GM19467 (cell line): ENCODE results near the gene KLHL34.

ENCODE experiments used
- ATAC-seq: cut with Tn5 transposase; IDR thresholded peaks from one replicate; pipeline ENCODE4 v1.9.1; 2021; ENCODE audit warnings: mild to moderate bottlenecking, moderate library complexity; ENCODE audit not compliant: unreplicated experiment

Gene KLHL34

DNA sequence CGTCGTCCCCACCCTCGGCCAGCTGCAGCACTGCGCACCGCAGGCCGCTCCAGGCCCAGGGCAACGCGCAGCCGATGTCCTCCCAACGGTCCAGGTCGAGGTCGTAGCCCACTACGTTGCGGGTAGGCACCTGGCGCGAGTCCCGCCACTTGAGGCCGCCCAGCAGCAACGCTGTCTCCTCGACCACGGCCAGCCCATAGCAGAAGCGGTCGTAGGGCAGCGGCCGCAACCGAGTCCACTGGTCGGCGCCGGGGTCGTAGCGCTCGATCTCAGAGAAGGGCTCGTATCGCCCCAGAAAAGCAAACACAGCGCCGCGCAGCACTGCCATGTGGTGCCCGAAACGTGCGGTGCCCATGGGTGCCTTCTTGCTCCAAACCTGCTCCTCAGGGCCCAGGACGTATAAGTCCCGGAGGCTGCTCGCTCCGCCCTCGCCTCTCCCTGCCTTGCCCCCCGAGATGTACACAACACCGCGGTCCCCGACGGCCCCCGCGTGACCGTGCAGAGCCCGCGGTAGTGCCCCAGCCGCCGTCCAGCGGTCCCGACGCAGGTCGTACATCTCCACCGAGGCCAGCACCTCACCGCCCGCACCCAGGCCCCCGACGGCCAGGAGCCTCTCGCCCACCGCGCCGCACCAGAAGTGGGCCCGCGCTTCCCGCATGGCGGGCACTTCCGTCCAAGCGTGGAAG is 2.1 kb downstream of the KLHL34 start:
- ATAC-seq = no peak

DNA sequence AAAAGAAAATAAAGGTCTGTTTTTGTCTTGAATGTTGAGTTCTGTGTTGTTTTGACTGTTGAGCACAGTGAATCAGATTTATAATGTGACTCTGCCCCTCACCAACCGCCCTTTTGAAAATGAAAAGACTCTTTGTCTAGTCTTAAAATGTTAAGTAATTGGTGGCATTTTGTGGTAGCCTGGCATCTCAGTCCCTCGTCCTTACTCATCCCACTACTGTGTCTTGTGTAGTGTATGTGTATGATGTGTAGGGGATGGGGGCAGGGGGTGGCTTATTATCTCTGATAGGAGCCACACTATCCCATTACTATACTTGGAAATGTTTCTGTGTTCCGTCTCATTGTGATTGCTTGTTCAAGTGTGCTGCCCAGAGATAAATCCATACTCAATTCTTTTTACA is 12.2 kb downstream of the KLHL34 start:
- no peak for ATAC-seq

GRCh38 chrX:21645431-21645830 is 12.7 kb downstream of the KLHL34 start:
- ATAC-seq = no peak

DNA sequence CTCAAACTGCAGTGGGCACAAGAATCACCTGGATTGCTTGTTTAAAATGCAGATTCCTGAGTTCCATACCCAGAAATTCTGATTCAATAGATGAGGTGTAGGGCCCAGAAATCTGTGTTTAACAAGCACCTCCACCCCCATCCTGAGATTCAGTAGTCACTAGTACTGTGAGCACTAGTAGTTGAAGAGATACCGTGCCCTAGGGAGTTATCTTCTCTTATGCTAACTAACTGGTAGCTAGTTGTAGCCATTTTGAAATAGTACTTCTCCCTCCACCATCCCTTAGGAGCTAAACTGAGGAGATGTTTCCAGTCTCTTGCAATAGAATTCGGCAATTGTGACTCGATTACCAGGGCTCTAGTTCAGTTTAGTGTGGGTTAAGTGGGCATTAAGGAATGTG is 18.4 kb downstream of the KLHL34 start:
- no peak for ATAC-seq

DNA sequence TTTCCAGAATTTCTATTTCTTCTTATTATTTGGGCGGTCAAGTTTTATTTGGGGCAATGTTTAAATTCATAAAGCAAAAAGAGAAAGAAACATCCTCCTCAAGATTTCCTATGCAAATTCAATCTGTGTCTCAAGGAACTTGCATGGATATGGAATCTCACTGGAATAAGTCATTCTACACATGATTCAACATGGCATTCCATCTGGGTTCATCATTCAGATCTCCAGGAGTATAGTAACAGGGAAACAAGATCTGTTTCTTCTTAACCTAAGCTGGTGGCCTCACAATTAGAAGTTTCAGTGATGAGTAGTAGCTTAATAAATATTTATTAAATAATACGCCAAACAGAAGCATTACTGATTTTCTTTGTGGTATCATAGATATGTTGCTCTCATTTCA is 19.8 kb downstream of the KLHL34 start:
- ATAC-seq = no peak

- ATAC-seq = no peak
These were observed 26.1 kb downstream of the KLHL34 start for GRCh38 chrX:21632027-21632426.

GRCh38 chrX:21623778-21624501 is 34.2 kb downstream of the KLHL34 start:
- no peak for ATAC-seq

DNA sequence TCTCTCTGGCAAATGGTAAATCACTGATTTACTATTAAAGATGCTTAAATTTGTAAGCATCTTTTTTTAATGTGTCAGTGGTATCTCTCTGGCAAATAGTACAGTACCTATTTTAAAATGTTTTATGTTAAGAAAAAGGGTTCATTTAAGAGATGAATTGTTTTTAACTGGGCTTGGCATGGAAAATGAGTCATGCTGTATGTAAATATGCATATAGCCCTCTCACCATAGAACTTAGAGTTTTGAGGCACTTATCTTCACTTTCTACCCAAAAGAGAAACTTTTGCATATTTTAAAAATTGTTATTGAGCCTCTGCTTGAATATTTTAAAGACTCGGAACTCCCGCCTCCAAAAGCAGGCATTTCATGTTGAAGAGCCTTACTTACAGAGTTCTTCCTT is 37.9 kb downstream of the KLHL34 start:
- no peak for ATAC-seq

DNA sequence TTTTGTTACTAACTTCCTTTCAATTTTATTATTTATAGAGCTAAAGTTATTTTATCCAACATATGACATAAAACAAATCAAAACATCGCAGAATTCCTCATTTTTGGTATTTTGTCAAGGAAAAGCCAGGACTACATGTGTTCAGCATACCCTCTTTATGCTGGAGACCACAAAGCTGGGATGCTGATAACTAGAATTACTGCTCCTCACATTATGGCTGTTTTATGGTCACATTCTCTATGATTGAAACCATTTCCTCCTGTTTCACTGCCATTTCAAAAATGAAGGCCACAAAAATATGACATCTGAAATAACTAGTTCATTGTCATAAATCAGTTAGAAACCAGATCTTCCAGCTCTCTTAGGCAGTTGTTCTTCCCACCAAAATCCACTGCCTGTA is 41.7 kb downstream of the KLHL34 start:
- ATAC-seq = no peak

DNA sequence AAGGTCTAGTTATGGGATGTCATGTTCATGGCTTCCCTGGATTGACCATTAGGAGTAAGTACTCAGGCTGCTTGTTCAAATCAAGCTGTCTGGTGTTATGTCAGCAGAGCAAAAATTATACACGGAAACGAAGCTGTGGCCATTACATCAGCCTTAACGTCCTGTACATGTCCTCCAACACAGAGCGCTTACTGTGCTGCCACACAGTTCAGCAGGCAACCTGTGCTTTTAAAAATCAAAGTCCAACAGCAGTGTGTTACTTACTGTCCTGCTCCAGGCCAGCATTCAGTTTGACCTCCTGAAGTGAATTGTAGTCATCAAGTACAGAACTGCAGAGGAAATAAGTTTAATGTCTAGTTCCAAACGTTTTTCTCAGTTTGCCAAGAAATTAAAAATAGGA is 46.0 kb downstream of the KLHL34 start:
- ATAC-seq = no peak

- ATAC-seq = no peak
These were observed 48.0 kb downstream of the KLHL34 start for GRCh38 chrX:21610168-21610567.

- no peak for ATAC-seq
These were observed 52.1 kb downstream of the KLHL34 start for GRCh38 chrX:21606002-21606401.
